HG03175 (cell line): Measurements from ENCODE around the gene WSCD2.

Source experiments
- ATAC-seq: cut with Tn5 transposase; IDR thresholded peaks from one replicate; pipeline ENCODE4 v1.9.1; 2021; ENCODE audit warnings: mild to moderate bottlenecking, moderate library complexity; ENCODE audit not compliant: unreplicated experiment

The WSCD2 gene

DNA sequence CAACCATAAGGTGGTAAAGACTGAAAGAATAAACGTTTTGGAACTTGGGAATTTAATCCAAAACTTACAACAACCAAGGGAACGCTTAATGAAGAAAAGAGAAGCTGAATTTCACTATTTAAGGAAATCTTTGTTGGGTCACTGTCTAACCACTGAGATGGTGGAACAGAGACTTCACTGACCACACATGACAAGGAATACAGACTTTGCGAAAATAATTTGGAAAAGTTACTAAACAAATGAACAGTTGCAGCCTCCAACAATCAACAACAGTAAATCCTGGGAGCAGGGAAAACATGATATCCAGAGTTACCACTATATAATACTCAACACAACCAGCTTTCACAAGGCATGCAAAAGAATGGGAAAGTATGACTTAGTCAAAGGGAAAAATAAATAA, 131.0 kb downstream of the WSCD2 start:
- ATAC-seq: no peak

DNA sequence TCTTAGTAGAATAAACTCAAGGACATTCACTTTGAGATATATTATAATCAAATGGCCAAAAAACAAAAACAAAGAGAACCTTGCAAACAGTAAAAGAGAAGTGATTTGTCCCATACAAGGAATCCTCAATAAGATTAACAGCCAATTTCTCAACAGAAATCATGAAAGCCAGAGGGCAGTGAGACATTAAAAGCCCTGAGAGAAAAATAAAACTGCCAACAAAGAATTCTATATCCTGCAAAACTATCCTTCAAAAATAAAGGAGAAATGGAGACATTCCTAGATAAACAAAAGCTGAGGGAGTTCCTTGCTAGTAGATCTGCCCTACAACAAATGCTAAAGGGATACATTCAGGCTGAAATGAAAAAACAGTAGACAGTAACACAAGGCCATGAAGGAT, 131.9 kb downstream of the WSCD2 start:
- no peak for ATAC-seq

DNA sequence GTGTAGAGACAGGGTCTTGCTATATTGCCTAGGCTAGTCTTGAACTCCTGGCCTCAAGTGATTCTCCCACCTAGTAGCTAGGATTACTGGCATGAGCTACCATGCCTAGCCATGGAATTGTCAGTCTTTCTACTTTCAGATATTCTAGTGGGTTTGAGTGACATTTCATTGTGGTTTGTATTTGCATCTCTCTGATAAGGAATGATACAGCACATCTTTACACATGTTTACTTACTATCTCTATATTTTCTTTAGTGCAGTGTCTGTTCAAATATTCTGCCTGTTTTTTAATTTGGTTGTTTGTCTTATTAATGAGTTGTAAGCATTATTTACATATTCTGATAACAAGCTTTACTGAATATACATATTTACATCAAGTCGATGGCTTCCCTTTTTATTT, 136.4 kb downstream of the WSCD2 start:
- ATAC-seq: no peak

- ATAC-seq: no peak
Measured at GRCh38 chr12:108266131-108266530, 137.0 kb downstream of the WSCD2 start.

- no peak for ATAC-seq
Measured at GRCh38 chr12:108267450-108267849, 138.4 kb downstream of the WSCD2 start.

DNA sequence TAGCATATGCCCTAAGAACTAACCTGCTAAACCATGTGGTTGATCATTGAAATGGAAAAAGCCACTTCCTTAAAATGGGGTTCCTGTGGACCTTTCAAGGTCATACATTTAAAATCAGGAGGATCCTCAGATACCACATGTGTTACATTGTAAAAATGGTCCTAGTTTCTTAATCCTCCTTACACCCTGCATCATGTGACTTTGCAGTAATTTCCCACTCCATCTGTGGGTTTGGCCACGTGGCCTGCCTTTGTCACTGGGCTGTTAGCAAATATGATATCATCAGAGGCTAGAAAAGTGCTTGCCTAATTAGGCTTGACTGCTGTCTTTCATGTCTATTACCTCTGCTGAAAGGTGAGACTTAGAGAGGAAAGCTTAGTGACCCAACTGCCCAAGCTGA, 139.3 kb downstream of the WSCD2 start:
- ATAC-seq: no peak

DNA sequence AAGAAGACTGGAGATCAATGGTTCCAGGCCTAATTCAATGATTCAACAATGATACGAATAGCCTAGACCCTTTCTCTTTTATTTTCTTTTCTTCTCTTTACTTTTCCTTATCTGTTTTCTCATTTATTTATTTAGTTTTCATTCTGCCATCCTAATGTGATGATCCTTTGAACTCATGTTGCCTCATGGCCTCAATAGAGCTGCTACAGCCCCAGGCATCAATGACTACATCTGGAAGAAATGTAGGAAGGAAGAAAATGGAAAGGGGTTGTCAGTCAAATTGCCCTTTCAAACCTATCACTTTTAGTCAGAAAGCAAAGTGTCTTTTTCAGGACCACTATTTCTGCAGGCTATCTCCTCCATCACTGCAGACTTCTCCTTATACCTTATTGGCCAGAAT, 140.1 kb downstream of the WSCD2 start:
- ATAC-seq: no peak

DNA sequence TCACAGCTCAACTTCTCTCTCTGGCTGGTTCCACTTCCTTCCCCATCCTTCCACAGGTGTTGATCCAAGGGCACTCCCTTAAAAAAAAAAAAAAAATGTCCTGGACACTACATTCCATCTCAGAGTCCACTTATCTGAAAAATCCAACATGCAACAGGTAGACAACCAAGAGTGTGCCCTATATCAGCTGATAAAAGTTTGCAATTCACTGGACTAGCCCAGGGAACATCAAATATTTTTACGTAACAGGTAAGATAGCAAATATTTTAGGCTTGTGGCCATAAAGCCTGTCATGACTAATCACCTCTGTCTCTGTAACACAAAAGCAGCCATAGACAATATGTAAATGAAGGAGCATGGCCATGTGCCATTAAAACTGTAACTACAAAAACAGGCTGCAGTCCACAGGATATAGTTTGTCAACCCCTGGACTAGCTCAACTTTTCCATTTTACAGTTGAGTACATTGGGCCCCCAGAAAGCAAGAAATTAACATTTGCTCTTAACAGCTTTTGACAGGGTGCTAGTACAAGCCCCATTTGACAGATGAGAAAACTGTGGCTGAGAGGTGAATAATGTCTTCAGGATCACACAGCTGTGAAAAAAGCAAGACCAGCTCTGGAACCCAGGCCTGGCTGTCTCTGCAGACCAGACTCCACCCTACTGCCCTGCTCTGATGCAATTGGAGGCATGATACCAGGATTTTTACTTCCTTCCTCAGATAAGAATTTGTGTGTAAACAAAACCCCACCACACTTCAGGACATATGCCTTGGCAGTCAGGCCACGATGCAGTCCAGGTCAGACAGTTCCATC, 141.2 kb downstream of the WSCD2 start:
- no peak for ATAC-seq

DNA sequence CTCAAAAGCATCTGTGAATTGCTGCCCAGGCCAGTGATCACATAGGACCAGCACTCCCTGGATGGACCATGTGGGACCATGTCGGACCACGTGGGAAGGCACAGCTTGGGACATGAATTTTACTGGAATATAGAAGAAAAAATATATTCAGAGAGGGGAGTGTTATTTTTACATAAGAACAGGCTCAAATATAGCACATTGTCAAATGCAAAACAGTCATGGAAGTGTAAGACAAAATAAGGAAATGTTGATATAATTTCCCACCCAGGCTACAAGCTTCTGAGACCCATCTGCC, 141.7 kb downstream of the WSCD2 start:
- no peak for ATAC-seq

- ATAC-seq: no peak
Measured at GRCh38 chr12:108271951-108272872, 143.1 kb downstream of the WSCD2 start.

DNA sequence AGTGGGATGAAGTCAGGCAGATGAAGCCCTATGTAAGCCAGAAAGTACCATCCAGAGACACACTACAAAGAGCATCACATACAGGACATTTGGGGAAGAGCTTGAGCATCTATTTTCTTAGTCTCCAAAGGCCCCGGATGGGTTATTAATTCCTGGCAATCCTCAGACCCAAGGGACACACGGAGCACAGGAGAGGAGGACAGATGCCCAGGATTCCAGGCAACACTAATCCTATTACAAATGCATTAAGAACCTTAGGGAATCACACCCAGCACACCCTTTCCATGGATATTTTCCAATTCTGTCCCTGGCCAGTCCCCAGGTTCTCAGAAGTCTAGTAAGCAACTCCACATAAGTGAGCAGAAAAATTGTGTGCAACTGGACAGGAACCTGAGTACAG, 144.1 kb downstream of the WSCD2 start:
- no peak for ATAC-seq

DNA sequence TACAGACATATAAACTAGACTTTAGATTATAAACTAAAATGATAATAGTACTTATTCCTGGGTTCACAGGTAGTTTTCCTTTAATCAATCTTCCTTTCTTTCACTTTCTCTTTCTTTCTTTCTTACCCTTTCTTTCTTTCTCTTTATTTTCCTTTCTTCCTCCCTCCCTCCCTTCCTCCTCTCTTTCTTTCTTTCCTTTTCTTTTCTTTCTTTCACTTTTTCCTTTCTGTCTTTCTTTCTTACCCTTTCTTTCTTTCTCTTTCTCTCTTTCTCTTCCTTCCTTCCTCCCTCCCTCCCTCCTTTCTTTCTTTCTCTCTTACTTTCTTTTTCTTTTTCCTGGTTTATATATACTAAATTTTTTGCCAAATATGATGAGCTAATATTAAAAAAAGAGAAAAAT, 148.5 kb downstream of the WSCD2 start:
- no peak for ATAC-seq

- ATAC-seq: no peak
Measured at GRCh38 chr12:108282160-108282559, 153.1 kb downstream of the WSCD2 start.

GRCh38 chr12:108282676-108283075, 153.6 kb downstream of the WSCD2 start:
- ATAC-seq: no peak

- ATAC-seq: no peak
Measured at GRCh38 chr12:108284163-108284562, 155.1 kb downstream of the WSCD2 start.

- ATAC-seq: no peak
Measured at GRCh38 chr12:108285016-108285415, 155.9 kb downstream of the WSCD2 start.

- no peak for ATAC-seq
Measured at GRCh38 chr12:108287227-108287626, 158.1 kb downstream of the WSCD2 start.

DNA sequence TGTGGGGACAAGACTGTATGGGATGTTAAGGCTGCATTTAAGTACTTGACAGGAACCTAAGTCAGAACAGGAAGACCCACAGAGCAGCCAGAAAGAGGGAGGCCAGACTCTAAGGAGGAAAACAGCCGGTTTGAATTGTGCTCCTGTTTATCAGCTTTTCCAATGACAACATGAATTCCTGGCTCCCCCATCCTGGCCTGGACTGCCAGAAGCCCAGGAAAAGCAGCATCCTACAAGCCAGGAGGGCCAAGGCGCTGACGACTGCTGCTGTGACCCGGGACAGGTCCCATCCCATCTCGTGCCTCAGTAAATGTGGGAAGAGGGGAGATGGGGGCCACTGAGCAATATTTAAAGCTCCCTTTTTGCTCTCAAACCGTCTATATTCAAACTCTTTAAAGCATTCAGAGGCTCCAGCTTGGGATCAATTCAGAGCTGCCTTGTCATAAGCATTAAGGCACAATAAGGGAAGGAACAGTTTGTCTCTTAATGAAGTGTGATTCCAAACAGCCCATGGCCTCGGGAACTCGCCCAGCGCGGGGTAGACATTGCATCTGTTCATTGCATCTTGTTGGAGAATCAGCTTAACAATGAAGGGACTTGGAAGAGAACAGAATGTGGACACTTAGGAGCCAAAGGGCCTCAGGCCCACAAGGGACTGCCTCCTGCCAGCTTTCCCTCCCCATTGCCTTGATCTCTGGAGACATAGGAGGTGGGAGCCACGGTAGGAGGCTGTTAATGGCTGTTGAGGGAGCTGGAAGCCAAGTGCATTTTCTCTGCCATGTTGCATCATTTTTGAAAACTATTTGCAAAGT, 160.5 kb downstream of the WSCD2 start:
- ATAC-seq: no peak

DNA sequence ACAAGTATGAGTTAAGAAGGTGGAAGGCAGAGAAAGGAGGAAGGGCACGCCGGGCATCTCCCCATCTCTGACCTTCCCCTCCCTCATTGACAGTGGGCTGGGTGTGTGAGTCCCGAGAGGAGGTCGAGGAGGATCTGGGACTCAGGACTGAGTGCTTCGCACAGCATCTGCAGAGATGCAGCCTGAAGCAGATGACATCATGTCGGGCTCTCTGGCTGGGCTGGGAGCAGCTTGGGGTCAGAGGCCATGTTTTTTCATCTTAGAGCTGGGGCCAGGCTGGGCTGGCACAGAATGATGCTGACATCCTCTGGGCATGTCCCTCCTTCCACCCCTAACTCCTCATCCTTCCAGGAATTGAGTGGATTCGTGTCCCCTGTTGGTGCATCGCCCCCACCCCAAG, 166.6 kb downstream of the WSCD2 start:
- ATAC-seq: no peak

DNA sequence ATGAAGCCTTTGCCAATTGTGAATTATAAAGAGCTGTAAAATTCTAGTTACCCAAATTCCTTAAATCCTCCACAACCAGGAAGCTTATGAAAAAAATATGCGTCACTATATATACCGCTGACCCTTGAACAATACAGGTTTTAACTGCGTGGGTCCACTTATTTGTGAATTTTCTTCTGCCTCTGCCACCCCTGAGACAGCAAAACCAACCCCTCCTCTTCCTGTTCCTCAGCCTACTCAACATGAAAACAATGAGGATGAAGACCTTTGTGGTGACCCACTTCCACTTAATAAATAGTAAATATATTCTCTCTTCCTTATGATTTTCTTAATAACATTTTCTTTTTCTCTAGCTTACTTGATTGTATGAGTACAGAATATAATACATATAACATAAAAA, 167.9 kb downstream of the WSCD2 start:
- ATAC-seq: no peak

GRCh38 chr12:108297424-108297823, 168.3 kb downstream of the WSCD2 start:
- ATAC-seq: no peak
